H1 (cell line): ENCODE measurements around the gene MYLK. TPM values are rescaled to one million over a fixed set of nuclear protein-coding genes. Genes with fewer than 3 reads are reported as not detected.

ENCODE experiments used
- KDM5A ChIP-seq: fragments of 200-600 bp; IDR thresholded peaks from 2 replicates; pipeline ENCODE4 v1.7.1; 2012; ENCODE audit warnings: mild to moderate bottlenecking, low read length, inconsistent platforms, mixed read lengths
- RBBP5 ChIP-seq: IDR thresholded peaks from 2 replicates; pipeline ENCODE4 v1.7.1; 2012; ENCODE audit warnings: low read depth, mild to moderate bottlenecking, inconsistent platforms, low read length, moderate library complexity, borderline replicate concordance
- polyA plus RNA-seq, 7 experiments: library from polyadenylated mRNA; depleted of rRNA in 3 of 7; stranded (reverse) in 5 of 7; unstranded in 2 of 7; fragments of >200 nt in 5 of 7; fragments of 200-250 nt in 2 of 7; gene quantifications; 1 replicate in 5 of 7; 2 replicates in 1 of 7; 4 replicates in 1 of 7; pipeline versions ENCODE4 v1.2.1 to v1.2.3, GENCODE V29; 2011 to 2013; ENCODE audit warnings: missing spikeins in 2 of 7, mixed read lengths in 2 of 7
- total RNA-seq: library from RNA; stranded (reverse); fragmentation: NEBNext Ultra II Directional; extraction: Animal tissue kit (Norgen Biotek cat#: 25700); gene quantifications from 2 replicates; pipeline ENCODE4 v1.2.1, GENCODE V29; 2021

Gene MYLK
- total and polyA plus RNA-seq, 2 of the 8 experiments (the other 6 are each of a cell fraction or from before 2014, with no cell fraction given), result 11.6 to 21.3 TPM

- no peak for TF ChIP-seq RBBP5
- TF ChIP-seq KDM5A, result no peak
These were observed 150.2 kb downstream of the MYLK start (continued) for GRCh38 chr3:123733805-123734526.
